A549 (cell line): ENCODE results near the gene SLFN12L. TPM values are rescaled to one million over a fixed set of nuclear protein-coding genes. Genes with fewer than 3 reads are reported as not detected.
"Not testable (repeated sequence)": the region's sequence is repeated elsewhere in the genome, so short reads cannot be mapped to it uniquely, and the experiment has no call there.

ENCODE experiments used
- ATAC-seq, 2 experiments: fragments of 200-7000 bp in 1 of 2; fragments of >200 bp in 1 of 2; cut with Nextera tagmentation in 1 of 2; cut with Tn5 transposase in 1 of 2; 3 replicates each; pipeline versions ENCODE4 v1.8.0 to v1.9.1; 2018 to 2020; ENCODE audit warnings: mild to moderate bottlenecking in 1 of 2, moderate library complexity in 1 of 2
- CTCF ChIA-PET: fragments of 300-600 bp; sonication (Branson Sonifier 250); formaldehyde crosslinking; extraction: SDS; loops from one replicate; lab custom pipeline; 2021; ENCODE audit warnings: antibody characterized with exemption, inconsistent platforms; lab: Yijun Ruan, JAX
- POLR2A ChIA-PET: fragments of 350-600 bp; formaldehyde crosslinking; extraction: SDS; loops from one replicate; lab custom pipeline; 2021; ENCODE audit warnings: antibody characterized with exemption, inconsistent platforms; lab: Yijun Ruan, JAX
- DNase-seq, 2 experiments: peaks; one replicate each; pipeline versions ENCODE4 v3.0.0 to v3.0.0-alpha.2; 2011 to 2016; ENCODE audit warnings: low read depth in 1 of 2, low spot score in 1 of 2
- FAIRE-seq: peaks from 2 replicates; lab custom pipeline; 2011; peaks lifted over from hg19 to GRCh38; lab: Jason Lieb, UNC
- H3K27ac ChIP-seq, 2 experiments: fragments of >200 bp; sonication (Bioruptor Twin); formaldehyde crosslinking; 3 replicates each; pipeline ENCODE4 v1.5.1; 2016 to 2017
- H3K4me1 ChIP-seq: fragments of >200 bp; sonication (Bioruptor Twin); formaldehyde crosslinking; 3 replicates; pipeline ENCODE4 v1.6.1; 2016
- H3K4me2 ChIP-seq: fragments of >200 bp; sonication (Bioruptor Twin); formaldehyde crosslinking; 3 replicates; pipeline ENCODE4 v1.6.1; 2016
- H3K4me3 ChIP-seq: fragments of >200 bp; sonication (Bioruptor Twin); formaldehyde crosslinking; 3 replicates; pipeline ENCODE4 v1.5.1; 2016
- H3K9me3 ChIP-seq: fragments of >200 bp; sonication (Bioruptor Twin); formaldehyde crosslinking; 3 replicates; pipeline ENCODE4 v1.6.1; 2016
- BHLHE40 ChIP-seq: IDR thresholded peaks from 2 replicates; pipeline ENCODE4 v1.6.1; 2012; ENCODE audit warnings: low read depth, low read length, inconsistent platforms
- CEBPB ChIP-seq, 2 experiments: fragments of >200 bp in 1 of 2; sonication (Bioruptor Twin) in 1 of 2; formaldehyde crosslinking in 1 of 2; IDR thresholded peaks; 2 replicates each; pipeline ENCODE4 v1.6.1; 2012 to 2016
- EHMT2 ChIP-seq: fragments of 200-600 bp; sonication (generic); IDR thresholded peaks from 2 replicates; pipeline ENCODE4 v1.6.1; 2016; ENCODE audit warnings: antibody characterized with exemption, low read depth, mild to moderate bottlenecking, moderate library complexity
- ESRRA ChIP-seq: fragments of 150-350 bp; IDR thresholded peaks from 2 replicates; pipeline ENCODE4 v1.6.1; 2014; ENCODE audit warnings: mild to moderate bottlenecking, low read length, borderline replicate concordance
- FOSL2 ChIP-seq, 2 experiments: fragments of 450-650 bp in 1 of 2; fragments of >200 bp in 1 of 2; sonication (Bioruptor Twin) in 1 of 2; formaldehyde crosslinking; IDR thresholded peaks; 2 replicates each; pipeline versions ENCODE4 v1.5.0 to v1.6.1; 2016 to 2020; ENCODE audit warnings: mild to moderate bottlenecking in 1 of 2, moderate library complexity in 1 of 2
- FOXS1 ChIP-seq: fragments of 250-450 bp; sonication (Bioruptor Pico); IDR thresholded peaks from 2 replicates; pipeline ENCODE4 v1.5.0; 2020; ENCODE audit warnings: mild to moderate bottlenecking, moderate library complexity
- GATA3 ChIP-seq: IDR thresholded peaks from 2 replicates; pipeline ENCODE4 v1.6.1; 2012; ENCODE audit warnings: borderline replicate concordance
- HOXA7 ChIP-seq: fragments of 250-450 bp; sonication (Bioruptor Pico); IDR thresholded peaks from 2 replicates; pipeline ENCODE4 v1.5.0; 2020; ENCODE audit warnings: mild to moderate bottlenecking, moderate library complexity
- KDM1A ChIP-seq: fragments of 200-600 bp; sonication (generic); IDR thresholded peaks from 2 replicates; pipeline ENCODE4 v1.6.1; 2016; ENCODE audit warnings: low read depth, mild to moderate bottlenecking
- PHF8 ChIP-seq: fragments of 200-600 bp; sonication (generic); IDR thresholded peaks from 2 replicates; pipeline ENCODE4 v1.6.1; 2016; ENCODE audit warnings: low read depth, mild to moderate bottlenecking, antibody characterized with exemption, moderate library complexity, borderline replicate concordance
- RAD21 ChIP-seq, 2 experiments: fragments of >200 bp in 1 of 2; sonication (Bioruptor Twin) in 1 of 2; formaldehyde crosslinking in 1 of 2; IDR thresholded peaks in 1 of 2; conservative IDR thresholded peaks in 1 of 2; 2 replicates in 1 of 2; 3 replicates in 1 of 2; pipeline ENCODE4 v1.6.1; 2012 to 2018; ENCODE audit warnings: inconsistent platforms in 1 of 2
- RNF2 ChIP-seq: fragments of 200-600 bp; sonication (generic); IDR thresholded peaks from 2 replicates; pipeline ENCODE4 v1.6.1; 2016; ENCODE audit warnings: low read depth, mild to moderate bottlenecking, antibody characterized with exemption, moderate library complexity, borderline replicate concordance
- SMC3 ChIP-seq: fragments of >200 bp; sonication (Bioruptor Twin); formaldehyde crosslinking; IDR thresholded peaks from 3 replicates; pipeline ENCODE4 v1.6.1; 2018; ENCODE audit warnings: inconsistent platforms
- USF2 ChIP-seq: fragments of 450-650 bp; IDR thresholded peaks from 2 replicates; pipeline ENCODE4 v1.6.1; 2014; ENCODE audit warnings: antibody characterized with exemption
- WGBS: methylation state at CpG from one replicate; pipeline ENCODE4 v1.1.6; 2017; ENCODE audit errors: missing lambda C conversion rate; 5-methylcytosine and 5-hydroxymethylcytosine counted together
- polyA plus RNA-seq, 4 experiments: library from polyadenylated mRNA; depleted of rRNA in 3 of 4; stranded (reverse); fragments of >200 nt; fragmentation: RNase III in 1 of 4; extraction: RNeasy Plus Mini Kit Qiagen cat#74134 plus additional on column Dnase treatment in 1 of 4; gene quantifications; 2 replicates in 3 of 4; 3 replicates in 1 of 4; pipeline ENCODE4 v1.2.3, GENCODE V29; 2011 to 2017
- TF ChIP-seq, protein P1 (sequence below): IDR thresholded peaks from 2 replicates; pipeline ENCODE4 v1.6.1; 2012
- TF ChIP-seq, protein P2 (sequence below): fragments of 250-450 bp; sonication (Bioruptor Pico); IDR thresholded peaks from 2 replicates; pipeline ENCODE4 v1.5.0; 2020; ENCODE audit warnings: low read depth, mild to moderate bottlenecking, moderate library complexity

The SLFN12L gene
- polyA plus RNA-seq, 2 of the 4 experiments (the other 2 are of a cell fraction), result not detected

- CTCF ChIA-PET, result interaction anchor here (1.0 to 4.0 kb wide), 4 partner anchors 10 to 179 kb away, joined by 3 to 14 read pairs (median 8); partner anchors contain the start of gene PEX12
- H3K4me3 ChIP-seq, result peak overlapping the region; percentile 71
- no peaks in the 10 kb centered on the region for H3K9me3 ChIP-seq
- H3K27ac ChIP-seq, result peak overlapping the region; percentile 74 to 81
- peak; percentile 78 to 85 for ATAC-seq
- peak; percentile 54 to 60 for DNase-seq
- POLR2A ChIA-PET, result interaction anchor here (0.5 to 2.8 kb wide), 11 partner anchors 8 to 425 kb away, joined by 3 to 31 read pairs (median 4); partner anchors contain the start of genes AP2B1 and PEX12
- peak overlapping the region; percentile 72 for H3K4me2 ChIP-seq
- TF ChIP-seq HOXA7 (CRISPR knock-in tag) (0 out of 2 replicates have a peak, but pooled peaks have one; percentile 48), CEBPB (IDR thresholded peaks at IDR 0.05) (0 out of 4 replicates have a peak, but pooled peaks of 1 of the 2 experiments have one; percentile 29), ESRRA (no peak)
- TF ChIP-seq, protein P1, sequence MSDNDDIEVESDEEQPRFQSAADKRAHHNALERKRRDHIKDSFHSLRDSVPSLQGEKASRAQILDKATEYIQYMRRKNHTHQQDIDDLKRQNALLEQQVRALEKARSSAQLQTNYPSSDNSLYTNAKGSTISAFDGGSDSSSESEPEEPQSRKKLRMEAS, result 0 out of 2 replicates have a peak, but pooled peaks have one; percentile 39
- H3K4me1 ChIP-seq, result peaks cover 18% of the 10 kb centered on the region
- peak; percentile 36 for FAIRE-seq
- 14% methylated on average over 15 of the region's 15 CpGs for WGBS
Observed at GRCh38 chr17:35568561-35568960, 31.1 kb upstream of the SLFN12L start.

- H3K4me2 ChIP-seq, result peak overlapping the region; percentile 73
- DNase-seq (no peak), FAIRE-seq (no peak), ATAC-seq (no peak)
- H3K4me1 ChIP-seq, result peaks cover 18% of the 10 kb centered on the region
- H3K9me3 ChIP-seq, result no peaks in the 10 kb centered on the region
- peak overlapping the region; percentile 71 for H3K4me3 ChIP-seq
- POLR2A ChIA-PET, result interaction anchor here (1.0 to 2.8 kb wide), 4 partner anchors 12 to 36 kb away, joined by 3 to 31 read pairs (median 5); partner anchors contain the start of genes AP2B1 and PEX12
- TF ChIP-seq EHMT2 (no peak), FOSL2 (IDR thresholded peaks at IDR 0.05) (no peak), FOSL2 (CRISPR knock-in tag; IDR thresholded peaks at IDR 0.05) (no peak), BHLHE40 (no peak), SMC3 (no peak), USF2 (no peak), RNF2 (no peak), RAD21 (conservative IDR thresholded peaks at IDR 0.05 in 1 of 2, IDR thresholded peaks at IDR 0.05 in 1 of 2) (no peak), GATA3 (no peak), PHF8 (no peak), FOXS1 (CRISPR knock-in tag) (no peak)
- H3K27ac ChIP-seq, result peak overlapping the region; percentile 78 to 81; a peak in 5 of 6 replicates
- CTCF ChIA-PET, result interaction anchor here (1.0 to 4.0 kb wide), 2 partner anchors 28 to 181 kb away, joined by 4 to 14 read pairs; no protein-coding TSS in a partner anchor
- WGBS, result 87% methylated on average over 11 of the region's 11 CpGs
Observed at GRCh38 chr17:35566968-35567367, 29.5 kb upstream of the SLFN12L start.

DNA sequence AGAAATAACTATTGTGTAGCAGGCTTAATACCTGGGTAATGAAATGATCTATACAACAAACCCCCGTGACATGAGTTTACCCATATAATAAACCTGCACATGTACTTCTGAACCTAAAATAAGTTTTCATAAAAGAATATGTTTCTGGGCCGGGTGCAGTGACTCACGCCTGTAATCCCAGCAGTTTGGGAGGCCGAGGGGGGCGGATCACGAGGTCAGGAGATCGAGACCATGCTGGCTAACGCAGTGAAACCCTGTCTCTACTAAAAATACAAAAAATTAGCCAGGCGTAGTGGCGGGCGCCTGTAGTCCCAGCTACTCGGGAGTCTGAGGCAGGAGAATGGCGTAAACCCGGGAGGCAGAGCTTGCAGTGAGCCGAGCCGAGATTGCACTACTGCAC lies 25.7 kb upstream of the SLFN12L start:
- CTCF ChIA-PET, result interaction anchor here (0.7 to 1.6 kb wide), 4 partner anchors 10 to 430 kb away, joined by 3 to 5 read pairs (median 4); no protein-coding TSS in a partner anchor
- 74% methylated on average over 16 of the region's 16 CpGs for WGBS
- DNase-seq, H3K4me3 ChIP-seq, H3K27ac ChIP-seq, H3K9me3 ChIP-seq, H3K4me2 ChIP-seq, FAIRE-seq, POLR2A ChIA-PET, ATAC-seq, H3K4me1 ChIP-seq: not testable (repeated sequence)

- H3K4me1 ChIP-seq, result no peaks in the 10 kb centered on the region
- TF ChIP-seq RNF2 (no peak), FOSL2 (IDR thresholded peaks at IDR 0.05) (no peak), FOSL2 (CRISPR knock-in tag; IDR thresholded peaks at IDR 0.05) (no peak), USF2 (no peak), KDM1A (no peak), BHLHE40 (no peak)
- TF ChIP-seq, protein P2, sequence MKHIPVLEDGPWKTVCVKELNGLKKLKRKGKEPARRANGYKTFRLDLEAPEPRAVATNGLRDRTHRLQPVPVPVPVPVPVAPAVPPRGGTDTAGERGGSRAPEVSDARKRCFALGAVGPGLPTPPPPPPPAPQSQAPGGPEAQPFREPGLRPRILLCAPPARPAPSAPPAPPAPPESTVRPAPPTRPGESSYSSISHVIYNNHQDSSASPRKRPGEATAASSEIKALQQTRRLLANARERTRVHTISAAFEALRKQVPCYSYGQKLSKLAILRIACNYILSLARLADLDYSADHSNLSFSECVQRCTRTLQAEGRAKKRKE, result no peak
- no peak within 1 kb of the TSS for H3K4me3 ChIP-seq
- no peak for ATAC-seq
- 65% methylated on average over 3 of the region's 3 CpGs for WGBS
- CTCF ChIA-PET, result interaction anchor here (1.0 to 2.7 kb wide), 2 partner anchors 22 to 27 kb away, joined by 3 to 11 read pairs; partner anchors contain the start of gene SLFN12L
- H3K4me2 ChIP-seq, result no peak within 1 kb of the TSS
- H3K9me3 ChIP-seq, result no peaks in the 10 kb centered on the region
- POLR2A ChIA-PET, result no interaction called here
- no peak for FAIRE-seq
- DNase-seq, result no peak
- H3K27ac ChIP-seq, result no peak within 1 kb of the TSS
Observed at GRCh38 chr17:35560703-35561102, 23.2 kb upstream of the SLFN12L start, which contains the start of gene SLFN14. Gene SLFN14 (minus strand): TSS chr17:35560819. CDS start chr17:35558062, 2,757 bp downstream.
